ENCODE data around the gene OR52N2.

GRCh38 chr11:5841797-5842196 is 33.1 kb downstream of the OR52N2 start, which contains the start of gene OR52E6:
- TF ChIP-seq CTCF (conservative IDR thresholded peaks at IDR 0.05) (no peak), EZH2 (IDR thresholded peaks at IDR 0.05; ENCODE audit: low read depth) (no peak)

Measured in PC-9 (cell line).